H54 (cell line): ENCODE data around the gene SOD2.
"Not testable (repeated sequence)": the region's sequence is repeated elsewhere in the genome, so short reads cannot be mapped to it uniquely, and the experiment has no call there.

ENCODE experiments used
- DNase-seq: peaks from one replicate; pipeline ENCODE4 v3.0.0; 2011; ENCODE audit warnings: low spot score, mixed read lengths; ENCODE audit not compliant: insufficient read length
- FAIRE-seq: peaks from 3 replicates; lab custom pipeline; 2011; peaks lifted over from hg19 to GRCh38; lab: Jason Lieb, UNC
- POLR2A ChIP-seq: IDR thresholded peaks from 2 replicates; pipeline ENCODE4 v1.6.1; 2011; ENCODE audit warnings: low read depth, mild to moderate bottlenecking, low read length

SOD2 gene

DNA sequence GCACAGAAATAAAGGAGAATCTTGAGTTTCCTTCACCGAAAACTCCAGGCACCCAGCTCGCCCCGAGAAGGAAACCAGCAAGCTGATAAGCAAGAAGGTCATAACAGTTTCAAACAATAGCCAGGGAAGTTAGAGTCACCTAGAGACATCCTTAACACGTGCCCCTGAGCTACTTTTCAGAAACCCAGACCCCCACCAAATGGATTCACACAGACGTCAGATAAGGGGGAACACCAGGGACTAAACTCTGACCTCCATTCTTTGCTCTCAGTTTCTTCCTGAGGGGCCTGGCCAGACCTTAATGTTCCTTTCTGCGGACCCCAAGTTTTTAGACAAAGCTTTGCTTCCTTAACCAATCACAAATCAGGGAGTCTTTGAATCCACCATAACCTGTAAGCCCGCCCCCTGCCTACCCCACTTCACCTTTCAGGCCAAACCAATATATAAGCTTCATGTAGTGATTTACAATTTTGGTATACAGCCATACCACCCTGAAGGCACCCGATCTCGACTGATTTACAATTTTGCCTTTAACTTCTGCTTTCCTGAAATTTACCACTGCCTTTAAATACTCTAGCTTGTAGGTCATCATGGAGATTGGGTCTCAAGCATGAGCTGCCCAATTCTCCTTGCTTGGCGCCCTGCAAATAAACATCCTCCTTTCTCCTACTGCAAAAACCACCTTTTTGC lies 11.7 kb downstream of the SOD2 start:
- no peak for TF ChIP-seq POLR2A
- no peak for DNase-seq
- FAIRE-seq = no peak

DNA sequence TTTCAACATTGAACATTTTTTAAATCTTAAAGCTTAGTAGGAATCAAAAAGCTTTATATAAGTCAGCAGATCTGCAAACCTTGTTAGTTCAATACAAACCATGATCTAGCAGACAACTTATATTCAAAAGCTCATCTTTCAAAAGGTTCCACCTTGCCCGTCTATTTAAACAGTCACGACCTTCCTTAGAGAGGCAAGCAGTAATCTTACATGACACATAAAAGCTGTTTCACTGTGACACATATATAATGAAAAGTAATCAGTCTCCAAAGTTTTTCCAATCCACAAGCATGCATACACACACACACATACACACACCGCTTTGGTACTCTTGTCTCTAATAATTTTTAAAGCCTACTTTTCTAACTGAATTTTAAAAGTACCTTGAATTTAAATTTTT lies 12.9 kb downstream of the SOD2 start:
- TF ChIP-seq POLR2A = no peak
- DNase-seq (no peak), FAIRE-seq (no peak)

DNA sequence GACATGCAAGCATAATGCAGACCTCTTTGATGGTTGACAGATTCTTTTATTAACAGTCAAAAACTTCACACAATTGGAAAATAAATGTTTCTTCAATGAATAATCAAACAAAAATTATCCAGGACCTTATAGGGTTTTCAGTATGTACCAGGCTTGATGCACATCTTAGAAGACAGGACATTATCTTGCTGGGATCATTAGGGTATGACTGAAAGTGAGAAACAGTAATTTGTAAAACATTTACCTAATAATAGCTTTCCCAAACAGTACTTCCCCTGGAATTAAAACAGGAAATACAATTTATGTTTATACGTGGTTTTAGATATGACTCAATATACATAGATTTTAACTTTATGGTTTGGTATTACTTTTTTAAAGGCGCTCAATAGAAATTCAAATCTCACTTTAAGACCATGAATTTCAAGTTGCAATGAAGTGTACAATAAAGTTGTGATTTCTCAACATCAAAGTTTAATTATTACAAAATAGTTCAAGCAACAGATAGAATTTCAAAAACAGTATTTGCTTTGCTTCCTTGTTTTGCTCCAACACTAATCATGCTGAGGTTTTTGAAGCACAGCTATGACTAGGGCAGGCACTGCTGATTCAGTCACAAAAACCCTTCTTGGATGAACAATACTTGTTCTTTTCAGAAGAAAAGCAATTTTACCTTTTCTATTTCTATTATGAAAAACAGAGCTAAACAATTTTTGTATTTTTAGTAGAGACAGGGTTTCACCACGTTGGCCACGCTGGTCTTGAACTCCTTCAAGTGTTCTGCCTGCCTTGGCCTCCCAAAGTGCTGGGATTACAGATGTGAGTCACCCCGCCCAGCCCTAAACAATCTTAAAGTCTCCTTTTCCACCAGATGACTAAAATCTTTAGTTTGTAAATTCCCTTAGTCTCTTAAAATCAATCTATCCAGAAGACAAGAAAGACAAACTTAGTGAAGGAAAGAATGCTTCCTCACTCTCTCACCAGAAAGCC lies 13.7 kb downstream of the SOD2 start:
- FAIRE-seq (peak; percentile 30), DNase-seq (no peak)
- no peak for TF ChIP-seq POLR2A

DNA sequence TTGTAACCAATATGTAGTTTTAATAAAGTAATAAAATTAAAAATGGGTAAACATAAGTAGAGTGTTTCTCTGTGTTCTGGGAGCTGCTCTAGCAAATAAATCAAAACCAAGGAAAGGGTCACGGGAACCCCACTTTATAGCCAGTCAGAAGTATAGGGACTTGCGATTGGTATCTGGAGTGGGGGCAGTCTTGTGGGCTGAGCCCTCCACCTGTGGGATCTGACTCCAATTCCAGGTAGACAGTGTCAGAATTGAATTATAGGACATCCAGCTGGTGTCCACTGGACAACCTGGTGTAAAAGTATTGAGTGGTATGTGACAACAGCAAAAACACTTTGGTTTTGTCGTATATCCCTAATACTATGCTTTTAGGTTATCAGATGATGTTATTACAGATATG lies 14.5 kb downstream of the SOD2 start:
- no peak for TF ChIP-seq POLR2A
- FAIRE-seq (no peak), DNase-seq (no peak)

DNA sequence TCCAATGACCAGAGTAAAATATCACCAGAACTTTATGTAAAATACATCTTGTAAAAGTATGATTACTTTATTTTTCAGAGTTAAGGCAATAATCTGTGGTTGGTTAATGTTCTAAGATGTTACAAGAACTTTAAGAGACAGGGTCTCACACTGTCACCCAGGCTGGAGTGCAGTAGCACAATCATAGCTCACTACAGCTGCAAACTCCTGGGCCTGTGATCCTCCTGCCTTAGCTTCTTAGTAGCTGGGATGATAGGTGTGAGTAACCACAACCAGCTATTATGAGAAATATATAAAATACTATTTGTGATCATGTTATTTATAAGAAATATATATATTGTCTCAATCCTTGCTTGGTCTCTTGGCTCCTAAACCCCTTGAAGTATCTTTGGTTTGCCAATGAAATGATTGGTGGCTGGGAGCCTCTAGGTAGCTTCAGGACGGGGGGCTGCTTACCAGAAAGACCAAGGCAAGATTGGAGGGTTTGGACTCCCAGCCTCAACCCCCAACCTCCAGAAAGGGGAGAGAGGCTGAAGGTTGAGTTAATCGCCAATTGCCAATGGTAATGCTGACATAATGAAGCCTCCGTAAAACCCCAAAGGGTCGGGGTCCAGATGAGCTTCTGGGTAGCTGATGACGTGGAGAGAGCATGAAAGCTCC lies 15.4 kb downstream of the SOD2 start:
- FAIRE-seq = no peak
- no peak for DNase-seq
- no peak for TF ChIP-seq POLR2A

DNA sequence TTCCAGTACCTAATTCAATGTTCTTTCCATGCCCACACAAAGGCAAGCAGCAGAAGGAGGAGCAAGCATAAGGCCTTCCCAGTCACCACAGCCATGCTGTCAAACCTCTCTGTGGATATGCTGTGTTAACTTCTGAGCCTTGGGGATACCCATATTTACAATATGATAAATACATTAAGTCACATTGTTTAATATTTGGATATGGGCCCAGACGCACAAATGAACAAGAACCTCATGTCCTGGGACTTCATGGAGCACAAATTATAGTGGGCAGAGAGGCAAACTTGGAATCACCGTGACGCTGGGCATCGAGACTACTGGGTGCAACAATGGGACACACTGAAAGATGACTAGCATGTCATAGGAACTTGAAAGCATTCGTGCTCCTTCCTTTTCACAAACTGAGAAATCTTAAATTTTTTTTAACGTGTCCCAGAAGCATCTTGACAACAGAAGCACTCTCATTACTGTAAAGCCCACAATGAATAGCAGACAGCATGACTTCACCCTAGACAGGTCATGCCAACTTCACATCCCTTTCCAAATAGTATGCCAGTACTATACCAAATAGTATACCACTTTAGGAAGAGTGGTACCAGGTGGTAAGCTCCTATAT lies 16.0 kb downstream of the SOD2 start:
- FAIRE-seq (no peak), DNase-seq (no peak)
- no peak for TF ChIP-seq POLR2A

DNA sequence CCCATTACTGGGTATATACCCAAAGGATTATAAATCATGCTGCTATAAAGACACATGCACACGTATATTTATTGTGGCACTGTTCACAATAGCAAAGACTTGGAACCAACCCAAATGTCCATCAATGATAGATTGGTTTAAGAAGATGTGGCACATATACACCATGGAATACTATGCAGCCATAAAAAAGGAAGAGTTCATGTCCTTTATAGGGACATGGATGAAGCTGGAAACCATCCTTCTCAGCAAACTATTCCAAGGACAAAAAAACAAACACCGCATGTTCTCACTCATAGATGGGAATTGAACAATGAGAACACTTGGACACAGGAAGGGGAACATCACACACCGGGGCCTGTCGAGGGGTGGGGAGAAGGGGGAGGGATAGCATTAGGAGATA lies 16.8 kb downstream of the SOD2 start:
- FAIRE-seq, DNase-seq: not testable (repeated sequence)

DNA sequence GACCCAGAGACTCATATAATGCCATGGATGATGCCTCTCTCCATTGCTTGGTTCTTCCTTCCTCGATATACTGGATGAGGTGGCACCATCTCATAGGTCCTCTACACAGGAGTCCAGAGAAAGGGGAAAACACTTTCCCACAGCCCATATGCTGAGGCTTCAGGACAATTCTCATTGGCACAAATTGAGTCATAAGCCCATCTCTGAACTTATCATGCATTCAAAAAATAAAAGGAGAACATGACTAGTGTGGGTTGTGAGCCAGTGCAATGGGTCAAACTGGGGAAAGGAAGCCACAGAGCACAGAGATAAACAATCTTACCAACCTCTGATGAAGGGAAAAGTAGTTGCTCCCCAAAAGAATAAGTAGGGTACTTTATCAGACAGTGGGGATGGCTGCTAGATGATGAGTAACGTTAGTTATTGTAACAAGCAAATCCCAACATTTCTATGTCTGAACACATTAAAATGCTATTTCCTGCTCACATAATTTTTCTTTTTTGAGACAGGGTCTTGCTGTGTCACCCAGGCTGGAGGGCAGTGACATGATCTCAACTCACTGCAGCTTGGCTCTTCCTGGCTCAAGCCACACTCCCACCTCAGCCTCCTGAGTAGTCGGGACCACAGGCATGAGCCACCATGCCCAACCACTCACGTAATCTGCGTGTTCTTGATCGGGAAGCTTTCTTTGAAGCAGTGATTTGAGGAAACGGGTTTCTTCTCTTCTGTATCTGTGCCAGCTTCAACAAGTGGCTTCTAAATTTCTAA lies 27.0 kb downstream of the SOD2 start:
- no peak for FAIRE-seq
- DNase-seq = no peak

DNA sequence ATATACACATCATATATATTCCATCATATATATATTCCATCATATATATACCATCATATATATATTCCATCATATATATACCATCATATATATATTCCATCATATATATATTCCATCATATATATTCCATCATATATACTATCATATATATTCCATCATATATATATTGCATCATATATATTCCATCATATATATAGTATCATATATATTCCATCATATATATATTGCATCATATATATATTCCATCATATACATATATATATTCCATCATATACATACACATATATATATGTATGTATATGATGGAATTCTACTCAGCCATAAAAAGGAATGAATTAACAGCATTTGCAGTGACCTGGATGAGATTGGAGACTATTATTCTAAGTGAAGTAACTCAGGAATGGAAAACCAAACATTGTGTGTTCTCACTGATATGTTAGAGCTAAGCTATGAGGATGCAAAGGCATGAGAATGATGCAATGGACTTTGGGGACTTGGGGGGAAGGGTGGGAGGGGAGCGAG lies 29.6 kb downstream of the SOD2 start:
- not testable (repeated sequence) for DNase-seq, FAIRE-seq

More for the DNA sequence above, 27.0 kb downstream of the SOD2 start:
- TF ChIP-seq POLR2A = no peak

DNA sequence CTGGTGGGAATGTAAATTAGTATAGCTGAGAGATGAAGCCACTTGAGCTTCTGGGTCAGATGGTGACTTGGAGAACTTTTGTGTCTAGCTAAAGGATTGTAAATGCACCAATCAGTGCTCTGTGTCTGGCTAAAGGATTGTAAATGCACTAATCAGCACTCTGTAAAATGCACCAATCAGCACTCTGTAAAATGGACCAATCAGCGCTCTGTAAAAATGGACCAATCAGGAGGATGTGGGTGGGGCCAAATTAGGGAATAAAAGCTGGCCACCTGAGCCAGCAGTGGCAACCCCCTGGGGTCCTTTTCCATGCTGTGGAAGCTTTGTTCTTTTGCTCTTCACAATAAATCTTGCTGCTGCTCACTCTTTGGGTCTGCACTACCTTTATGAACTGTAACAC lies 31.1 kb downstream of the SOD2 start:
- DNase-seq, FAIRE-seq: not testable (repeated sequence)

DNA sequence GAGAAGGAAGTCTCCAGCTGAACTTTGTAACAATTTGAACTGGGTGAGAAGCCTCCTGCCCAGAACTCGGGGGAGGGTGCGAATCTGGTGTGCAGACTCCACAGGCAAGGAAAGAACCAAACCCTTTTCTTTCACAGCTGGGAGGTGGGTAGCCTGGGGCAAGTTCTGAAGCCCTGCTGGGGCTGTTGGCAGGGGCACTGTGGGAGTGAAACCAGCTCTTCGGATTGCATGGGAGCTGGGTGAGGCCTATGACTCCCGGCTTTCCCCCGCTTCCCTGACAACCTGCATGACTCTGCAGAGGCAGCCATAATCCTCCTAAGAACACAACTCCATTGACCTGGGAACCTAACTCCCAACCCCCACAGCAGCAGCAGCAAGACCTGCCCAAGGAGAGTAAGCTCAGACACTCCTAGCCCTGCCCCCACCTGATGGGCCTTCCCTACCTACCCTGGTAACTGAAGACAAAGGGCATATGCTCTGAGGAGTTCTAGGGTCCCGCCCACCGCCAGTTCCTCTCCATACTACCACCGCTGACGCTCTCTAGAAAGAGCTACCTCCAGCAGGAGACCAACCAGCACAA lies 37.5 kb downstream of the SOD2 start:
- TF ChIP-seq POLR2A = no peak
- no peak for FAIRE-seq
- DNase-seq = no peak

DNA sequence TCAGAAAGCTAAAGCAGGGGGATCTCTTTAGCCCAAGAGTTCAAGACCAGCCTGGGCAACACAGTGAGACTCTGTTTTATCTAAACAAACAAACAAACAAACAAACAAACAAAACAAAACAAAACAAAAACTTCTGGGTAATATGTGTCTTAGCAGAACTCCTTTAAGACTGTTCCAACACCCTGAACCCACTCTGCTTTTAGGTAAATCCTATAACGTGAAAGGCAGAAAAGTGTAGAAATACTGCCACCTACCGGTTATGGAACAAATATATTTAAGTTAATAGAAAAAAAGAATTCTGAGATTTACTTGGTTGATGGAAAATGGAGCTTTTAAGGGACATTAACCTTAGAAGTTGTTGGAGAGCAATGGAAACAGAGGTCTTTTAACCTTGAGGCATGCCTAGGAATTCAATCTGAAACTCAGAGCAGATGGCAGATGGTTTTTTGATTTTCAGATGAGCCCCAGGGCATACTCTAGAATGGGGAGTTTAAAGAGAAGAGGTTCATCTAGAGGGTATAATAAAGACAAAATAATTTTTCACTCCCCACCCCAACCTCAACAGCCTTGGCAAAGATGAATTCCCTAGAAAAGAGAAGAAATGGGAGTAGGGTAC lies 38.5 kb downstream of the SOD2 start:
- peak; percentile 10 for DNase-seq
- FAIRE-seq = no peak
- TF ChIP-seq POLR2A = no peak
